Coronary artery (tissue), 2 donors: ENCODE measurements around the gene AAMDC.
A peak's percentile ranks its signal among the peaks of the same experiment; 100 is the strongest.
"Not testable (repeated sequence)": the region's sequence is repeated elsewhere in the genome, so short reads cannot be mapped to it uniquely, and the experiment has no call there.

Experiments
- DNase-seq: peaks from one replicate; pipeline ENCODE4 v3.0.0-alpha.2; 2017; ENCODE audit warnings: low spot score
- H3K27ac ChIP-seq, 2 donors: fragments of 200-600 bp; sonication (generic); one replicate each; pipeline ENCODE4 v1.5.1; 2016 to 2019
- H3K4me3 ChIP-seq: fragments of 200-600 bp; sonication (generic); 2 replicates; pipeline ENCODE4 v1.5.1; 2016; ENCODE audit warnings: mild to moderate bottlenecking, moderate library complexity
- CTCF ChIP-seq: fragments of 200-600 bp; sonication (generic); IDR thresholded peaks from one replicate; pipeline ENCODE4 v1.5.1; 2019; ENCODE audit warnings: antibody characterized with exemption

Gene AAMDC

GRCh38 chr11:77819921-77820564 lies 901 bp upstream of the AAMDC start:
- peak; percentile 76 for DNase-seq
- H3K4me3 ChIP-seq = peak overlapping the region; percentile 97
- H3K27ac ChIP-seq = peak overlapping the region; percentile 97 to 99
- TF ChIP-seq CTCF = no peak

GRCh38 chr11:77821349-77821851 lies 456 bp downstream of the AAMDC start:
- H3K4me3 ChIP-seq = peak overlapping the region; percentile 97
- DNase-seq = peak; percentile 78
- TF ChIP-seq CTCF = no peak
- peak overlapping the region; percentile 97 to 99 for H3K27ac ChIP-seq

GRCh38 chr11:77822126-77822525 lies 1.2 kb downstream of the AAMDC start:
- not testable (repeated sequence) for DNase-seq, H3K27ac ChIP-seq
- peak overlapping the region; percentile 97 for H3K4me3 ChIP-seq

- no peak for DNase-seq
- peak overlapping the region in 1 of 2 donors; percentile 13 for H3K27ac ChIP-seq
- H3K4me3 ChIP-seq = peak overlapping the region; percentile 14
- no peak for TF ChIP-seq CTCF
Observed at GRCh38 chr11:77823775-77824174, 2.8 kb downstream of the AAMDC start.

GRCh38 chr11:77828926-77829325 lies 8.0 kb downstream of the AAMDC start:
- no peak for DNase-seq
- TF ChIP-seq CTCF = no peak
- Histone ChIP-seq H3K4me3 (no peak overlapping the region), H3K27ac (no peak overlapping the region)

- DNase-seq = no peak
- H3K4me3 ChIP-seq = no peak overlapping the region
- TF ChIP-seq CTCF = no peak
- H3K27ac ChIP-seq = no peak overlapping the region
Observed at GRCh38 chr11:77833302-77833701, 12.4 kb downstream of the AAMDC start.

GRCh38 chr11:77842441-77843121 lies 21.6 kb downstream of the AAMDC start:
- H3K27ac ChIP-seq = no peak overlapping the region
- no peak for DNase-seq
- H3K4me3 ChIP-seq = no peak overlapping the region
- no peak for TF ChIP-seq CTCF

- DNase-seq, H3K27ac ChIP-seq, H3K4me3 ChIP-seq: not testable (repeated sequence)
Observed at GRCh38 chr11:77843700-77844099, 22.8 kb downstream of the AAMDC start.
